HG03196 (cell line): ENCODE data around the gene FOXG1.

Experiments
- ATAC-seq: cut with Tn5 transposase; IDR thresholded peaks from one replicate; pipeline ENCODE4 v1.9.1; 2021; ENCODE audit not compliant: unreplicated experiment

FOXG1 gene

GRCh38 chr14:28761438-28762291, 4.9 kb upstream of the FOXG1 start:
- ATAC-seq: no peak

GRCh38 chr14:28762303-28762954, 4.2 kb upstream of the FOXG1 start:
- ATAC-seq: no peak

GRCh38 chr14:28762955-28763326, 3.6 kb upstream of the FOXG1 start:
- no peak for ATAC-seq

GRCh38 chr14:28763751-28764256, 2.8 kb upstream of the FOXG1 start:
- no peak for ATAC-seq

- ATAC-seq: no peak
These were observed 2.1 kb upstream of the FOXG1 start for GRCh38 chr14:28764257-28765160.

GRCh38 chr14:28765169-28765830, 1.3 kb upstream of the FOXG1 start:
- no peak for ATAC-seq

- ATAC-seq: no peak
These were observed 637 bp upstream of the FOXG1 start for GRCh38 chr14:28765831-28766468.

- ATAC-seq: no peak
These were observed 654 bp downstream of the FOXG1 start for GRCh38 chr14:28767030-28767852.

- no peak for ATAC-seq
These were observed 1.5 kb downstream of the FOXG1 start for GRCh38 chr14:28767853-28768741.

- ATAC-seq: no peak
These were observed 2.8 kb downstream of the FOXG1 start for GRCh38 chr14:28769276-28769880.

- no peak for ATAC-seq
These were observed 3.5 kb downstream of the FOXG1 start for GRCh38 chr14:28770061-28770460.

- ATAC-seq: no peak
These were observed 4.0 kb downstream of the FOXG1 start for GRCh38 chr14:28770630-28771029.

- ATAC-seq: no peak
These were observed 4.6 kb downstream of the FOXG1 start for GRCh38 chr14:28771168-28771567.

- no peak for ATAC-seq
These were observed 6.0 kb downstream of the FOXG1 start for GRCh38 chr14:28772613-28773012.

GRCh38 chr14:28773176-28773575, 6.6 kb downstream of the FOXG1 start:
- ATAC-seq: no peak

GRCh38 chr14:28773861-28774691, 7.5 kb downstream of the FOXG1 start:
- ATAC-seq: no peak
